AML-193 (cell line): ENCODE results near the gene ST8SIA5.
A peak's percentile ranks its signal among the peaks of the same experiment; 100 is the strongest.
"Not testable (repeated sequence)": the region's sequence is repeated elsewhere in the genome, so short reads cannot be mapped to it uniquely, and the experiment has no call there.

Experiments
- DNase-seq, 2 experiments: peaks; one replicate each; lab custom pipeline; 2025; lab: John Stamatoyannopoulos, UW

Gene ST8SIA5, protein sequence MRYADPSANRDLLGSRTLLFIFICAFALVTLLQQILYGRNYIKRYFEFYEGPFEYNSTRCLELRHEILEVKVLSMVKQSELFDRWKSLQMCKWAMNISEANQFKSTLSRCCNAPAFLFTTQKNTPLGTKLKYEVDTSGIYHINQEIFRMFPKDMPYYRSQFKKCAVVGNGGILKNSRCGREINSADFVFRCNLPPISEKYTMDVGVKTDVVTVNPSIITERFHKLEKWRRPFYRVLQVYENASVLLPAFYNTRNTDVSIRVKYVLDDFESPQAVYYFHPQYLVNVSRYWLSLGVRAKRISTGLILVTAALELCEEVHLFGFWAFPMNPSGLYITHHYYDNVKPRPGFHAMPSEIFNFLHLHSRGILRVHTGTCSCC

DNA sequence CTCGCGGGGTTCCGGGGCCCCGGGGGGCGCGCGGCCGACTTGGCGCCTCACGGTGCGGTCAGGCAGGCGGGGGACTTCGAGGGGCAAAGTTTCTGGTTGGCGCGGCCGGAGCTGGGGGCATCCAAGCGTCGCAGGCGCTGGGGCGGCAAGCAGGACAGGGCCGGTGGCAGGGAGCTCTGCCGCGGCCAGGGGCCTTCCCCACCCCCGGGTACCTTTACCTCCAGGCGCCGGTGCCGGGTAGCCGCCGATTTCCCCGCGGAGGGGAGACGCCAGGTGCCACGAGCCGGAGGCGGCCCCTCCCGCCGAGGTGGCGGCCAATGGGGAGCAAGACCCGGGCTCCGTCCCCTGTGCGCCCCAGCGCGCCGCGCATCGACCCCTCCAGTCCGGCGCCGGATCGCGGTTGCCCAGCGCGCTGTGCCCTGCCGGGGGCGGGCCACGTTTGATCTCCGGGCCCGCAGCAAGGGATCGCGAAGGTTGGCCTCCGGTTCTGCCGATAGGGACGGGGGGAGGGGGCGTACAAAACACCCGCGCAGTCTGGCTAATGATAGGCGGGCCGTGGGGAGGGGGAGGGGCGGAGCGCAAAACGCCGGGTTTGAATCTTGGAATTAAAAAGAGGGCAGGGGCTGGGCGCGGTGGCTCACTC lies at the start of gene ST8SIA5:
ST8SIA5 (minus strand) TSS at position 495 of the 643 bp plus-strand sequence. CDS start 545 bp downstream, outside the sequence.
- no peak for DNase-seq

DNA sequence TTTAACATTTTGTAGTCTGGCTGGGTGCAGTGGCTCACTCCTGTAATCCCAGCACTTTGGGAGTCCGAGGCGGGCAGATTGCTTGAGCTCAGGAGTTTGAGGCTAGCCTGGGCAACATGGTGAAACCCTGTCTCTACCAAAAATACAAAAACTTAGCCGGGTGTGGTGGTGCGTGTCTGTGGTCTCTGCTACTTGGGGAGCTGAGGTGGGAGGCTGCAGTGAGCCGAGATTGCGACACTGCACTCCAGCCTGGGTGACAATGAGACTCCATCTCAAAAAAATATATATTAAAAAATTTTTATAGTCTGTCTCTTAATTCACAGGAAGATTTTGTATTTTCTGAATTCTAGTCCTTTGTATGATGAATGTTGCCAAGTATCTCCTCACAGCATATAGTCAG lies 39.1 kb upstream of the ST8SIA5 start:
- DNase-seq = not testable (repeated sequence)

DNA sequence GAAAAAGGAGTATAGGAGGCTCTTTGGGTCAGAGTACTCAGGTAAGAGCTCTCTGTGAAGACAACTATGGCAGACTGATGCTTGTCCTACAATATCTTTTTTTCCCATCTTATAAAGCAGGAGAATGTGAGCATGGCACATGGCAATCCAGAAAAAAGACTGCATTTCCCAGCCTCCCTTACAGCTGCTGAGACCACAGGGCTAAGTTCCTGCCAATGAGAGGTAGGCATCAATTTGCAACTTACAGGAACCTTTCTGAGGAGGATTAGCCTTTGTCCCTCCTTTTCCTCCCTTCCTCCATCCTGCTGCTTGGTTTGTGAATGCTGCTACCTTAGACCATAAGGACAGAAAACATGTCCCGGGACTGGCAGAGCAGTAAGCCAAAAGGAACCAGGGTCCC lies 37.8 kb upstream of the ST8SIA5 start:
- DNase-seq = no peak

DNA sequence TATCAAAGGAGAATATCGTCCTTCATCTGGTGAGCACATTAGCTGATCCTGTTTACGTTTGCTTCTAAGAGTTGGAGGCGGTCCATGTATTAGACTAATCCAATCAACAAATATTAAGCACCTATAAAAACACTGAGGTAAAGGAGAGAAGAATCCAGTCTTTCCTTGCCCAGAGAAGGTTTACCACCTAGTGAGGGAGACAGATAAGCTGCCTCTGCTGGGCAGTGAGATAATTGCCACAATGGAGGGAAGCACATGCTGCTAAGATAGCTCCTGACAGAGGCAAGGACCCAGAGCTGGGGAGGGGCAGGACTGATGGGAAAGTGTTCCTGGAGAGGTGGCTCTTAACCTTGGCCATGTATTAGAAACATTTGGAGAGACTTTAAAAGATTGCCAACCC lies 36.7 kb upstream of the ST8SIA5 start:
- no peak for DNase-seq

DNA sequence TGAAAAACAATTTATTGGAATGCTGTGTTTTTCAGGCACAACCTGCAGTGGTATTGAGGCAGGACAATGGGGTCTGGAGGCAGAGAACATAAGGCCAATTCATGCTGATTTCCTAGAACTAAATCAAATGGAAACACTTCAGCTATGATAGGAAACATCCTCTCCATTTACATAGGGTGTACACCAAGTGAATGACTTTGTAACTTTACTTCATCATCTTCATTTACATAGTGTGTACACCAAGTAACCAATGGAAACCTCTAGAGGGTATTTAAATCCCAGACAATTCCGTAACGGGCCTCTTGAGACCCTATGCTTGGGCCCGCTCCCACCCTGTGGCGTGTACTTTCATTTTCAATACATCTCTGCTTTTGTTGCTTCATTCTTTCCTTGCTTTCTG lies 32.2 kb upstream of the ST8SIA5 start:
- no peak for DNase-seq

DNA sequence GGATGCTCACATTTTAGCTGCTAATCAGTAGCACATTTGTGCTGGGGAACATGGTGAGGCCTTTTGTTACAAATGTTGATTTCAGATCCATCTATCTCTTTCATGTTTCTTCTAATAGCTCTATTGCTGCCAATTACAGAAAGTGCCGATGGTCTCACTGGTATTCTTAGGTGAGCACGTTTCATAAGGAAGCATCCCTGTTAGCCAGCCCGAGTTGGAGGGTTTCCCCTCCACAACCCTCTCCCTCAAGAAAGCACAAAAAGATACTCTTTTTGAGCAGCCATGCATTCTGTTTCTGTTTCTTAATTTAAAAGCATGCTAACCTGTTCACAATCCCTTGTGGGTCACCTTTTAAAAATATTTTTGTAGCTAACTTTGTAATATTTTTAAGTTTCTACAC lies 30.8 kb upstream of the ST8SIA5 start:
- no peak for DNase-seq

DNA sequence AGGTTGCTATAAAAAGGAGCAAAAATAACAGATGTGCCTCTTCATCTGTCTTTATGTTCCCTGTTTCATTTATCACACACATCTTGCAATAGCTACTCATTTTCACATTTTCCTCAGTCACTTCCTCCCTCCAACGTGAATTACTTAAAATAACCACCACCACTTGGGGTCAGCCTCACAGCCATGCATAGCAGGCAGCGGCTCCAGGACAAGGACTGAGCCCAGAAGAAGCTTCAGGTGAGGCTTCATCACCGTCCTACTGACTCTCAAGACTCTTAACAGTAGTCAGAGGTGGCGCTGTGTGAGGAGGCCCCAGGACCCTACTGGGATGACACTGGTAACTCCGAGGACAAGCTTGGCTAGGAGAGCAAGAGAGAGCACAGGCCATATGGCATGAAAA lies 15.5 kb upstream of the ST8SIA5 start:
- peak in 1 of 2 experiments; percentile 18 for DNase-seq

DNA sequence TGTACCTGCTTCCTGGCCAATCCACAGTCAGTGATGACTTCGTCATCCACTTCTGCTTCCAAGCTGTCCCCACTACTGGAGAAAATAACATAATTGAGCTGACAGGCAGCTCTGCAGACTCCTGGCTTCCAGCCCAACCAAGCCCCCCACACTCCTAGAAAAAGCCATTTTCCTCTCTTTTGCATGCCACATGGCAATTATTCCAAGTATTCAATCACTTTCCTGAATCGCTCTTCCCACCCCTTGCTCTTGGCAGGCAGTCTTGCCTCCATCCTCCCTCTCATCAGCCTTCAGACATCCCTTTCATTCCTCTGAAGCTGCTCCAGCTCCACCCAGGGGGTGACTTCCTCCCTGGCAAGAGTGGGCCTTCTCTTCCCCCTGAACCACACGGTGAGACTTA lies 14.3 kb upstream of the ST8SIA5 start:
- DNase-seq = no peak

DNA sequence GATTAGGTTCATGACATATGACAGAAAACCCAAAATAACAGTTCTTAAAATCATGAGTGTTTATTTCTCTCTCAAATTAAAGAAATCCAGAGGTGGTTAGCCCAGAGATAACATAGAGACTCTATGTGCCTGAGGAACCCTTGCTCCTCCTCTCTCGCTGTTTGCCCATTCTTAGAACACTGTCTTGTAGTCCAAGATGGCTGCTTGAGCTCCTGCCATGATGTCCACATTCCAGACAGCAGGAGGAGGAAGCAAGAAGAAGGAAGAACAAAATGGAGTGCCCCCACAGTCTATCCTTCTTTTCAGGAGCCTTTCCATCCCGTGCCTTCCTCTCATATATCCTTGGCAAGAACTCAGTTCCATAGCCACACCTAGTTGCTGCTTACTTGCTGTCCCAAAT lies 13.9 kb upstream of the ST8SIA5 start:
- DNase-seq = no peak

DNA sequence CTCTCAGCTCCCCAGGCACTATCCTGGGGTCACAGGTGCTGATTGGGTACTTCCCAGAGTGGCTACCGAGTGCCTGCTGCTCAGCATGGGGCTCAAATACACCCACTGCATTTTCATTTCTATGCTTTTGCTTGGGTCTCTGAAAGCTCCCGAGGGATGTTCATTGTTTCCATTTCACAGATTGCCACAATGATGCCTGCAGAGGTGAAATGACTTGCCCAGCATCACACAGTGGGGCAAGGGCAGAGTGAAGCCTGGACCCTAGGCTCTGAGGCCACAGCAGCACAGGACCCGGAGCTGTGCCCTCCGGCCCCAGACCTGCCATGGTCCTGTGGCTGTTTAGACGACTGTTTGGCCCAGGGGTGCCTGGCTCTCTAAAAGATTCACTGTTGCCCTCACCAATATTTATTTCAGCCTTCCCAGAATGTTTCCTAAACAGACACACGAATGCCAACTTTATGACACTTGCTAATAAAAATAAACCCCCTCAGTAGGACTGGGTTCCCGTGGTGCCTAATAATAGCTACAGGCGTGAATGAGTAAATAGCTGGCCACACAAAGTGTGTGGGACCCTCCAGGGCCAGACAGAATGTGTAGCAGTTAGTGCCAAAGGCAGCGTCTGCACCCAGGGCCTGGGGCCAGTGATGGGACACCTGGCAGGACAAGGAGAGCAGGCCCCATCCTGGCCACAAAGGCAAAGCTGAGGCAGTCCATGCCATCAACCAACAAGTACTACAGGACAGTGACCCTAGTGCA lies 11.5 kb upstream of the ST8SIA5 start:
- DNase-seq = no peak

DNA sequence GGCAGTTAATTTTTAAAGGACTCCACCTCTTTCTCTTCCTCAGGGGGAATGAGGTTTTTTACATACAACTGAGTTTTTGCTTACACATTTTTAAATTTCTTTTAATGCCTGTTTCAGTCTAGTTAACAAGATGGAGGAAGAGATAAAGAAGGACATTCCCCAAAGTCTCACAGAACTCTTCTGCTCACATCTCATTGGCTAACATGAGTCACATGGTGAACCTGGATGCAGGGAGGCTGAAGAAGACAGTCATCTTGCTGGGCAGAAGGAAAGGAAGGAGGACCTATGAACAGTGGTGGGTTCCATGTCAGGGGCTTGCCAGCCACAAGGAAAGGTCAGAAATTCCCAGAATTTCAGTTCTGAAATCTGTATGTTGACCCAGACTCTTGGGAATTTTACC lies 10.4 kb upstream of the ST8SIA5 start:
- no peak for DNase-seq

DNA sequence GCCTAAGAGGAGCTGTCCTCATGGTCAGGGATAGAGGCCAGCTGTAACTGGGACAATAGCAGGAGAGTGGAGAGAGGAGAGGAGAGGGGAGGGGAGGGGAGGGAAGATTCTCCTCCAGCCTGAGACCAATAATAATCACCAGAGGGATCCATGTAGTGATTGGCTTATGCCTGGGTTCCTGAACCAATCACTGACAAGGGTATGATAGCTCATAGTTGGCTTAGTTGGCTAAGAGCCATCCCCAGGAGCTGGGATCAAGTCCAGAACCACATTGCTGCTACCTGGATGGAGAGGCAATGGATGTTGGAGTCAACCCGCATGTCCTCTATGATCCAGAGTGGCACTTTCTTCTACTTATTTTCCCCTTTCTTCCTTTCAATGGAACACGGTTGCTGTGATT lies 7.7 kb upstream of the ST8SIA5 start:
- DNase-seq = no peak

DNA sequence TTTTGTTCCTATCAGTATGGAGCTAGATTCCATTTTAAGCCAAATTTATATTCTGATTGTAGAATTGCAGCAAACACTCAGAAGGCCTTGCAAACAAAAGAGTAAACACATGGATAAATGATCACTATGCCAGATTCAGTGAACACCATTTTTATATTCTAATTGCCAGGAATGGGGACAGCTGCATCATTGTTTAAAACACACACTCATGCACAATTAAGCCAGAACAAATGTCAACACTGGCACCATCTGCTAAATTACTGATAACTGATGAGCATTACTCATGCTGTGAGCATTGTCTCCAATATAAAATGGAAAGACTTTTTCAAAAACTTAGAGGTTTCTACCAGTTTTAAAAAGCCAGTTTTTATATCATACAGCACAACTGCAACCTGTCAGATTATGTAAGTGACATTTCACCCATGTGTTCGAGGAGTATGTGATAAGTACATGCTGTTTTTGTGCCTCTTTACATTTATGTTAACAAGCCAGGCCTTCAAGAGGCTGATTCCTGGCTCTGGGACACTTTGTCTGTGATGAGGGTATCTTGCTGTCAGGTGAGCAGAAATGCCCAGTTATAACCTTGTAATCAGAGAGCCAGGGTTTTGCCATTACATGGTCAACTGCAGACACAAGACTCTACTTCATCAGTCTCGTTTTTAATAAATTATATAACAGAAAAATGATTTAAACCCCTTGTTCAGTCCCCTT lies 4.4 kb upstream of the ST8SIA5 start:
- DNase-seq = no peak

DNA sequence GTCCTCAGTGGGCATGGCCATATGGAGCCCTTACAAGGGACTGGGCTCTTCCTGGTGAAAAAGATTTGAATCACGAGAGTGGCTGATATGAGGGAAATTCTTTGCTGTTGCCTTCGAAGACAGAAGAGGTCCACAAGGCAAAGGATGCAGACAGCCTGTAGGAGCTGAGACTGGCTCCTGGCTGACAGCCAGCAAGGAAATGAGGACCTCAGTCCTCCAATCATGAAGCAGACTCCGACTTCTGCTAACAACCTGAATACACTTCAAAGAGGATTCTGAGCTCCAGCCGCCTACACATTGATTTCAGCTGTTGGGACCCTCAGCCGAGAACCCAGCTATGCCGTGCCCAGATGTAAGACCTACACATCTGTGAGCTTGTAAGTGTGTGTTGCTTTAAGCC lies 3.0 kb upstream of the ST8SIA5 start:
- no peak for DNase-seq

DNA sequence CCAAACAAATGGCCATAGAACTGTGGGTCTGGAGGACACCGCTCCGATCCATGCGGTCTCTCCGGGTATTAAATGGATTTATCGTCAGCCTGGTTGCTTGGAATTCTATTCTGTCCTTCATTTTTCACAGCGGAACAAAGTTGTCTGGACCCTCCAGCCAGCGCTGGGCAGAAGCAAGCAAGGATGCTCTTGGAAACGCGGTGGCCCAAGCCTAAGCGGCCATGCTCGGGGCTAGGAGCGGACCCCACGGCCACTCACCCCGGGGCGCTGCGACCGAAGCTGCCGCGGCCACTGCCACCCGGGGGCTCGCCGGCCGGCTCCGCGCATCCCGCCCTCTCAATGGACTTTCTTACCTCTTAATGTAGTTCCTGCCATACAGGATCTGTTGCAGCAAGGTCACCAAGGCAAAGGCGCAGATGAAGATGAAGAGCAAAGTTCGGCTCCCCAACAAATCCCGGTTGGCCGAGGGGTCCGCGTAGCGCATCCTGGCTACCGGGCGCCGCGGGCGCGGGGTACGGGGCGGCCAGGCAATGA lies 761 bp downstream of the ST8SIA5 start:
- DNase-seq = no peak

DNA sequence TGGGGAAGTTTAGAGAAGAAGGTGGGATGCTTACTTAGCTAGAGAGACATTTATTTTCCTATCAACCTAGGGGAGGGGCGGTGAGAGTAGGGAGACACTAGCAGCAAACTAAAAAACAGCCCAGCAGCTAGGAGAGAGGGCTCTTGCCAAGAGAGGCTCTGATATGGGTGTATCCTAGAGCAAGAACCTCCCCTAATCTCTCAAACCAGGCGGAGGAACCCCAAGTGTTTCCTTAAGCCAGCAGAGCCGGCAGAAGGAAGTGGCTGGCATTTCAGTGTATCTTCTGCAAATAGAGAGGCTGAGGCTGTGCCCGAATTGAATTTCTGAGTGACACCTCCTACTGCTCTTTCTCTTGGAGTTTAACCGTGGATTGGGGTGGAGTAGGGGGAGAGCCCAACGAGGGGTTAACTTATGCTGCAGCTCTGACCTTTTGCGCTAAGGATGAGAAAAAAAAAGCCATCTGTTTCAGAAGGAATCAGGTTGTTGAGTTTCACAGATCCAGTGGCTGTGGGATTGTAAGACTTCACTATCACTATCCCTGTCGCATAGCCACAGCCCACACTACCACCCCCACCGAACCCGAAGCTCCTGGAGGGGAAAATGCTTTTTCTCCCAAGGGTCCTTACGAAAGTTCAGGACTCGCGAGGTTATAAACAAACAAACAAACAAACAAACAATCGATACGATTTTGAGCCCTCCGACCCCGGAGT lies 1.4 kb downstream of the ST8SIA5 start:
- DNase-seq = no peak

DNA sequence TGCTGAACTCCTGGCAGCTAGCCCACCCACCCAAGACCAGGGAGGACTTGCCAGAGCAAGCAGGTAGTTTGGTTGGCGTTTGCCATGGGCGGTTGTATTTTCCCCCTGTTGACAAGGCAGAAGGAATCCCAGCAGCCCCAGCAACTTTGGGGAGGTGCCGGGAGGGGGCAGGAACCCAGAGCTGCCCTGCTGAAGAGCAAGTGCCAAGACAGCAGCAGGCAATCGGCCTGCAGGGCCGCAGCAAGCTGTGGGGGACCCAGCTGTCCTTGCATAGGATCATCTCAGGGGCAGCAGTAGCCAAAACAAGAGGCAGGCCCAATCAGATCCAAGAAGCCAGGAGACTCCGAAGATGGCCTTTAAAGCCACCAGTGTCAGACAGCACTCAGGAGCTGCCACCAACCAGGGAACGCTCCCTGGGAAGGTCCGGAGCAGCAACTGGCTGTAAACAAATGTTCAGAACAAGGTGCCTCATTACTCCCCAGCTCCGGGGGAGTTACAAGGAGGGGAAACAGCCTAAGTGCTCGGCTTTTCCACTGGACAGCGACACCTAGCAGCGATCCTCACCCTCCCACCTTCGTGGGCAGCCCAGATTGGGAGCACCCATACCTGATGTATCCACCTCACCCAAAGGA lies 2.1 kb downstream of the ST8SIA5 start:
- DNase-seq = no peak

DNA sequence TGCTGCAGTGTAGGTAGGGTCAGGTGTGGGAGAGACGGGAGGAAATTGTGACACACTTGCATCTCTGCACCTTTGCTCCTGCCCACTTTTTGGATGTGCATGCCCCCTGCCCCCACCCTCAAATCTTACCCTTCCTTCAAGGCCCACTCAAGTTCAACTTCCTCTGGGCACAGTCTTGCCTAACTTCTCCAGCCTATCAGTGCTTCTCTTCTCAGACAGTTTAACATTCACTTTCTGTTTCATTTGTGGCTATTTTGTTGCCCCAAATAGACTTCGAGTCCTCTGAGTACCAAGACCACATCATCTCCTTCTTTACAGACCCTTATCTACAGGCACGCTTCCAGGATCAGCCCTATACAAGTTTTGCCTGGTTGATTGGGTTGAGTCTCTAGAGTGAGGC lies 2.7 kb downstream of the ST8SIA5 start:
- peak in 1 of 2 experiments; percentile 1 for DNase-seq

DNA sequence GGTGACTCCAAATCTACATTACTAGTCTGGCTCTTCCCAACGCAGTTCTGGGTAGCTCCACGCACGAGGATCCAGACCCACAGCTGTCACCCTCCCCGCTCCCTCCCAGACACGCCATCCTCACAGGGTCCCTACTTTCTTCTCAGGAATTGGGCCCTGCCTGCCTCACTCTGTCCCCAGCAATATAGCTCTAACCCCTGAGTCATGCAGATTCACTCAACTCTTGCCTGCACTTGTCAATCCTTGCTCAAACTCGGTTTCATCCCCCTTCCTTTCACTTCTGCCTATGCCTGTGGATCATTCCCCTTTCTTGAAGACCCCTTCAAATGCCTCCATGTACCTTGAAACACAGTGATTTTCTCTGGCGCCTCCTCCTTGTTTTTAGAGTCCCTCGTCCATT lies 5.0 kb downstream of the ST8SIA5 start:
- no peak for DNase-seq

DNA sequence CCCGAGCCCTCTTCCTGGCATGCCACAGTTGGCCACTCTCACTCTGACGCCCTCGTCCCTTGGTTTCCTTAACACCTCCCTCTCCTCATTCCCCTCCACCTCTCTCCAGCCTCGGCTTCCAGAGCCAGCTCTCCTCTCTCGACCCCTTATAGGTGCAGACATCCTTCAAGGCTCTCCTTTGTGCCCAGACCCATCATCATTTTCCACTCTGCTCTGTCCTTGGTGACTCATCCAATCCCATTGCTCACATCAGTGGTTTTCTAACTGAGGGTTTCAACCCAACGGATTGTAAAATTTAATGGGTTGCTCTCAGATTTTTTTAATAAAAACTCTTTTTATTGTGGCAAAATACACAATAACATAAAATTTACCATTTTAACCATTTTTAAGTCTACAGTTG lies 6.2 kb downstream of the ST8SIA5 start:
- DNase-seq = no peak

DNA sequence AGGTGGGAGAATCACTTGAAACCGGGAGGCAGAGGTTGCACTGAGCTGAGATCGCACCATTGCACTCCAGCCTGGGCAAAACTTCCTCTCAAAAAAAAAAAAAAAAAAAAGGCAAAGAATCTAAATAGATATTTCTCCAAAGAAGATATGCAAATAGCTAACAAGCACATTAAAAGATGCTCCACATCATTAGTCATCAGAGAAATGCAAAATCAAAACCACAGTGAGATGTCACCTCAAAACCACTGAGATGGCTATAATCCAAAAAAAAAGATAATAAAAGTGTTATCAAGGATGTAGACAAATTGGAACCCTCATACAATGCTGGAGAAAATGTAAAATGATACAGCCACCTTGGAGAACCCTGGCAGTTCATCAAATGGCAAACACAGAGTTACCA lies 8.4 kb downstream of the ST8SIA5 start:
- no peak for DNase-seq
